HEK293 (cell line): ENCODE data around the gene AGAP1.

Source experiments
- CTCF ChIA-PET: fragments of 350-600 bp; formaldehyde crosslinking; extraction: SDS; loops from one replicate; lab custom pipeline; 2021; ENCODE audit warnings: antibody characterized with exemption; lab: Yijun Ruan, JAX
- POLR2A ChIA-PET: fragments of 300-600 bp; formaldehyde crosslinking; extraction: SDS; loops from one replicate; lab custom pipeline; 2020; ENCODE audit warnings: antibody characterized with exemption, inconsistent platforms; lab: Yijun Ruan, JAX
- H3K27ac ChIP-seq: fragments of 200-500 bp; sonication (Bioruptor generic); 2 replicates; pipeline ENCODE4 v1.5.1; 2014; ENCODE audit warnings: low read depth, low read length, control low read depth, inconsistent platforms; ENCODE audit errors: extremely low read depth
- H3K36me3 ChIP-seq, 2 experiments: fragments of 200-500 bp in 1 of 2; sonication (Bioruptor generic) in 1 of 2; 1 replicate in 1 of 2; 2 replicates in 1 of 2; pipeline ENCODE4 v1.5.1; 2014 to 2017; ENCODE audit warnings: inconsistent platforms in 2 of 2, low read length in 2 of 2; ENCODE audit not compliant: control insufficient read depth in 2 of 2, insufficient read depth in 1 of 2
- H3K4me1 ChIP-seq: fragments of 200-500 bp; sonication (Bioruptor generic); 2 replicates; pipeline ENCODE4 v1.5.1; 2014; ENCODE audit warnings: mild to moderate bottlenecking, low read length, inconsistent platforms; ENCODE audit not compliant: control insufficient read depth, insufficient read depth
- H3K4me3 ChIP-seq: 2 replicates; pipeline ENCODE4 v1.5.1; 2011; ENCODE audit warnings: low read depth, mild to moderate bottlenecking, control low read depth, low read length, moderate library complexity
- H3K9me3 ChIP-seq: fragments of 200-500 bp; sonication (Bioruptor generic); 2 replicates; pipeline ENCODE4 v1.5.1; 2014; ENCODE audit warnings: low read depth, low read length, inconsistent platforms; ENCODE audit not compliant: control insufficient read depth, insufficient read depth
- GLIS1 ChIP-seq: fragments of 450-650 bp; formaldehyde crosslinking; IDR thresholded peaks from 2 replicates; pipeline ENCODE4 v1.5.1; 2016; ENCODE audit warnings: missing biosample characterization, missing genetic modification characterization
- IKZF3 ChIP-seq: fragments of 450-650 bp; IDR thresholded peaks from 2 replicates; pipeline ENCODE4 v1.5.0; 2018; ENCODE audit warnings: missing biosample characterization, mild to moderate bottlenecking, missing genetic modification characterization, moderate library complexity
- SP2 ChIP-seq: fragments of 450-650 bp; formaldehyde crosslinking; IDR thresholded peaks from 2 replicates; pipeline ENCODE4 v1.5.1; 2016; ENCODE audit warnings: missing biosample characterization, missing genetic modification characterization
- TCF7L2 ChIP-seq: IDR thresholded peaks from 2 replicates; pipeline ENCODE4 v1.6.1; 2011; ENCODE audit warnings: low read depth, mild to moderate bottlenecking, inconsistent platforms, low read length, moderate library complexity, borderline replicate concordance
- TRIM28 ChIP-seq: IDR thresholded peaks from 2 replicates; pipeline ENCODE4 v1.6.1; 2011; ENCODE audit warnings: low read length, control low read depth, borderline replicate concordance
- ZFP3 ChIP-seq: fragments of 450-650 bp; formaldehyde crosslinking; IDR thresholded peaks from 2 replicates; pipeline ENCODE4 v1.5.1; 2016; ENCODE audit warnings: low read depth, missing biosample characterization, missing genetic modification characterization
- ZIC2 ChIP-seq: fragments of 450-650 bp; formaldehyde crosslinking; IDR thresholded peaks from 2 replicates; pipeline ENCODE4 v1.5.1; 2016; ENCODE audit warnings: missing biosample characterization, missing genetic modification characterization
- ZNF10 ChIP-seq: fragments of 450-650 bp; formaldehyde crosslinking; IDR thresholded peaks from 2 replicates; pipeline ENCODE4 v1.5.1; 2017; ENCODE audit warnings: missing biosample characterization, missing genetic modification characterization
- ZNF138 ChIP-seq: fragments of 450-650 bp; formaldehyde crosslinking; IDR thresholded peaks from 2 replicates; pipeline ENCODE4 v1.5.1; 2016; ENCODE audit warnings: missing biosample characterization, missing genetic modification characterization, borderline replicate concordance
- ZNF146 ChIP-seq: fragments of 450-650 bp; formaldehyde crosslinking; IDR thresholded peaks from 2 replicates; pipeline ENCODE4 v1.5.1; 2016; ENCODE audit warnings: missing biosample characterization, missing genetic modification characterization
- ZNF16 ChIP-seq: fragments of 450-650 bp; formaldehyde crosslinking; IDR thresholded peaks from 2 replicates; pipeline ENCODE4 v1.5.1; 2016; ENCODE audit warnings: low read depth, missing biosample characterization, missing genetic modification characterization
- ZNF302 ChIP-seq: fragments of 450-650 bp; formaldehyde crosslinking; IDR thresholded peaks from 2 replicates; pipeline ENCODE4 v1.5.1; 2016; ENCODE audit warnings: missing biosample characterization, missing genetic modification characterization, low read depth
- ZNF350 ChIP-seq: fragments of 450-650 bp; formaldehyde crosslinking; IDR thresholded peaks from 2 replicates; pipeline ENCODE4 v1.5.0; 2017; ENCODE audit warnings: missing biosample characterization, mild to moderate bottlenecking, missing genetic modification characterization
- ZNF394 ChIP-seq: fragments of 450-650 bp; formaldehyde crosslinking; IDR thresholded peaks from 2 replicates; pipeline ENCODE4 v1.5.1; 2016; ENCODE audit warnings: missing biosample characterization, missing genetic modification characterization, mild to moderate bottlenecking, moderate library complexity, borderline replicate concordance
- ZNF426 ChIP-seq: fragments of 450-650 bp; formaldehyde crosslinking; IDR thresholded peaks from 2 replicates; pipeline ENCODE4 v1.5.1; 2017; ENCODE audit warnings: missing biosample characterization, missing genetic modification characterization, mild to moderate bottlenecking, inconsistent platforms, moderate library complexity
- ZNF571 ChIP-seq: fragments of 450-650 bp; formaldehyde crosslinking; IDR thresholded peaks from 2 replicates; pipeline ENCODE4 v1.5.0; 2017; ENCODE audit warnings: missing biosample characterization, missing genetic modification characterization
- ZNF623 ChIP-seq: fragments of 450-650 bp; formaldehyde crosslinking; IDR thresholded peaks from 2 replicates; pipeline ENCODE4 v1.5.1; 2016; ENCODE audit warnings: missing biosample characterization, missing genetic modification characterization
- ZNF660 ChIP-seq: fragments of 450-650 bp; IDR thresholded peaks from 2 replicates; pipeline ENCODE4 v1.5.1; 2018; ENCODE audit warnings: missing biosample characterization, mild to moderate bottlenecking, missing genetic modification characterization
- ZNF664 ChIP-seq: fragments of 450-650 bp; formaldehyde crosslinking; IDR thresholded peaks from 2 replicates; pipeline ENCODE4 v1.5.1; 2016; ENCODE audit warnings: missing biosample characterization, missing genetic modification characterization
- TF ChIP-seq, protein P1 (sequence below): fragments of 450-650 bp; formaldehyde crosslinking; IDR thresholded peaks from 2 replicates; pipeline ENCODE4 v1.5.1; 2016; ENCODE audit warnings: missing biosample characterization, missing genetic modification characterization
- TF ChIP-seq, protein P2 (sequence below): fragments of 450-650 bp; formaldehyde crosslinking; IDR thresholded peaks from 2 replicates; pipeline ENCODE4 v1.5.1; 2016; ENCODE audit warnings: missing biosample characterization, missing genetic modification characterization

Gene AGAP1

DNA sequence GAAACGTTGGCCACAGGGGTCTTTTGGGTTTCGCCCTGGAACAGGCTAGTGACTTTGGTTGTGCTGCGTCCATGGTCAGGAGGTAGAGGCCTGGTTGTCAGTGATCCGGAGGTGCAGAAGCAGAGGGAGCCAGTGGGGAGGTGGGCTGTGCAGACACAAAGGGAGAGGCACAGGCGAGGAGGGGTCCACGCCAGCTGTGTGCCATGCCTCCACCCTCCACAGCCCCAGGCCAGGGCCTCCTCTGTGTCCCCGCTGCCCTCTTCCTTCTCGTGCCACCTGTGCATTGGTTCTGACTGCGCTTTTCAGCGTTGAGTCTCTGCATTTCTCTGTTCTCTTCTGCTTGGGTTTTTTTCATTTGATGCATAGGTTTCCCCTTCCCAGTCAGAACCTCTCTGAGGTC, 553.3 kb downstream of the AGAP1 start (continued):
- TF ChIP-seq TRIM28 (no peak), ZNF571 (tag by site-specific recombination) (no peak), ZNF16 (no peak), ZNF10 (no peak), ZNF394 (tag by site-specific recombination) (no peak), ZIC2 (tag by site-specific recombination) (no peak)

DNA sequence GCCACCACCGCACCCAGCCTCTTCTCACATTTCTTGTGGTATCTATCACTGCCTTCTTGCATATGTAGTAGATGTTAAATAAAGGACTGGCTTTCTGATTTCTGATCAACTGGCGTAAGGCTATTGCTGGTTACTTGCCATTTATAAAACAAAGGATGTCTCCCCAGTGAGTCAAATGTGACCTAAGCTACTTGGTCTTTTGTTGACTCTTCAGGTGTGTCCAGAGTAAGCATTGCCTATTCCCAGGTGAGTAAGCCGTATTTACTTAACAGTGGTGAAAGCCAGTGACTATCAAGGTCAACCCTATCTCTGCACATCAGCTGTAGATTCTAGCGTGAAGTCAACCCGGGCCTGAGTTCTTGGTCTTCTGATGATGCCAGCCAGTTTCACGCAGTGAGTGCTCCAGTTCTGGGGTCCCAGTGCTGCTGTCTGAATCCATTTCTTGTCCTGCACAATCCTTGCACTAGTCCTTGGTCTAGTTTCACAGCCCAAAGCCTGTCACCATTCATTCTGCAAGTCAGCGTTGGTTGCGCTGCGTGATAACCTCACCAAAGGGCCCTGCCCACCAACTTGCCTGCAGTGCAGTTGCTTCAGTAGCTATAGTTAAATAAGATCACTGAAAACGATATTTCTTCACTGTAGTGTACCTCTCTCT, 554.2 kb downstream of the AGAP1 start:
- POLR2A ChIA-PET: no interaction called here

DNA sequence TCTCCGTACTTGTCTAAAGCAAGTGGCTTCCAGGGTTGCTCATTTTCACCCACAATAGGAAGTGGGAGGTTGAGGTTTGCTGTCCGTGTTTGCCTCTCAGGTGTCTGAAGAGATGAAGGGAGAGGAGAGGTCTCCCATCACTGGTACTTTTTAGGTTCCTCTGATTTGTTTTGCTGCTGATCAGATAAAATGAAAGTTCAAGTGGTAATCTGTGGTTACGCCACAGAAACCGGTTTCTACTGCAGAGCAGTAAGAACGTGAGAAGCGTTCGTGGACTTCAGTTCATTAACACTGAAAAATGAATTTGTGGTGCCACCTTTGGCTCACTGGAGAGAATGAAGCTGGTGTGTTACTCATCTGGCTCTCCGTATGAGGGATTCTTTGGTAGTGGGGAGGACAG, 556.1 kb downstream of the AGAP1 start:
- Histone ChIP-seq H3K9me3 (no peaks in the 10 kb centered on the region), H3K4me3 (no peak overlapping the region), H3K36me3 (peaks cover 0 to 18% of the 10 kb centered on the region in 2 experiments; a peak in 1 of 3 replicates), H3K27ac (no peak overlapping the region), H3K4me1 (no peaks in the 10 kb centered on the region)
- CTCF ChIA-PET: interaction anchor here (0.7 to 1.7 kb wide), 3 partner anchors 16 to 214 kb away, joined by 3 to 4 read pairs (median 3); no protein-coding TSS in a partner anchor
- TF ChIP-seq, protein P1, sequence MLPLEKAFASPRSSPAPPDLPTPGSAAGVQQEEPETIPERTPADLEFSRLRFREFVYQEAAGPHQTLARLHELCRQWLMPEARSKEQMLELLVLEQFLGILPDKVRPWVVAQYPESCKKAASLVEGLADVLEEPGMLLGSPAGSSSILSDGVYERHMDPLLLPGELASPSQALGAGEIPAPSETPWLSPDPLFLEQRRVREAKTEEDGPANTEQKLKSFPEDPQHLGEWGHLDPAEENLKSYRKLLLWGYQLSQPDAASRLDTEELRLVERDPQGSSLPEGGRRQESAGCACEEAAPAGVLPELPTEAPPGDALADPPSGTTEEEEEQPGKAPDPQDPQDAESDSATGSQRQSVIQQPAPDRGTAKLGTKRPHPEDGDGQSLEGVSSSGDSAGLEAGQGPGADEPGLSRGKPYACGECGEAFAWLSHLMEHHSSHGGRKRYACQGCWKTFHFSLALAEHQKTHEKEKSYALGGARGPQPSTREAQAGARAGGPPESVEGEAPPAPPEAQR: no peak
- TF ChIP-seq GLIS1 (tag by site-specific recombination): no peak
- no peak for TF ChIP-seq ZNF623 (tag by site-specific recombination)
- POLR2A ChIA-PET: no interaction called here

More for the DNA sequence above, 554.2 kb downstream of the AGAP1 start:
- H3K27ac ChIP-seq: no peak overlapping the region
- CTCF ChIA-PET: interaction anchor here (2.4 kb wide), 1 partner anchor 268 kb away, joined by 8 read pairs; no protein-coding TSS in a partner anchor
- TF ChIP-seq, protein P2, sequence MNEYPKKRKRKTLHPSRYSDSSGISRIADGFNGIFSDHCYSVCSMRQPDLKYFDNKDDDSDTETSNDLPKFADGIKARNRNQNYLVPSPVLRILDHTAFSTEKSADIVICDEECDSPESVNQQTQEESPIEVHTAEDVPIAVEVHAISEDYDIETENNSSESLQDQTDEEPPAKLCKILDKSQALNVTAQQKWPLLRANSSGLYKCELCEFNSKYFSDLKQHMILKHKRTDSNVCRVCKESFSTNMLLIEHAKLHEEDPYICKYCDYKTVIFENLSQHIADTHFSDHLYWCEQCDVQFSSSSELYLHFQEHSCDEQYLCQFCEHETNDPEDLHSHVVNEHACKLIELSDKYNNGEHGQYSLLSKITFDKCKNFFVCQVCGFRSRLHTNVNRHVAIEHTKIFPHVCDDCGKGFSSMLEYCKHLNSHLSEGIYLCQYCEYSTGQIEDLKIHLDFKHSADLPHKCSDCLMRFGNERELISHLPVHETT: no peak
- no peak for TF ChIP-seq ZNF302 (tag by site-specific recombination)
- no peak for TF ChIP-seq TRIM28
- no peak for TF ChIP-seq ZFP3 (tag by site-specific recombination)
- H3K4me3 ChIP-seq: no peak overlapping the region
- no peaks in the 10 kb centered on the region for H3K4me1 ChIP-seq
- no peaks in the 10 kb centered on the region for H3K9me3 ChIP-seq
- H3K36me3 ChIP-seq: peaks cover 0 to 18% of the 10 kb centered on the region in 2 experiments; a peak in 1 of 3 replicates

DNA sequence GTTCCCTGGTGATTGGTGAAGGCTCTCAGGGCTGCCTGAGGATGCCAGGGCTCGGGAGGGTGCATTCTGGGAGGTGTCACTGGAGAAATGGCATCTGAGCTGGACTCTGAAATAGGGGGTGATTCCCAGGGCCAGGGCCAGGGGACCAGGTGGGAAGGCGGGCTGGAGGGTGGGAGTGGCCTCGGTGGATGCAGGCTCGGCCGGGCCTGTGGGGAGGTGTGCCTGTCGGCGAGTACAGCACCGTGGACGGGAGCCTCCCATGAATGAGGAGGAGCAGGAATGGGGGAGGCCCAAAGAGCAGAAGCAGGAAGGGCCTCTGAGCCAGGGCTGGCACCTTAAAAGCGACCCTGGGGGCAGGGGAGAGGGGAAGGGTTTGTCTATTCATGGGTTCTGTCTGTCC, 557.5 kb downstream of the AGAP1 start:
- Histone ChIP-seq H3K4me3 (no peak overlapping the region), H3K4me1 (no peaks in the 10 kb centered on the region), H3K36me3 (peaks cover 0 to 18% of the 10 kb centered on the region in 2 experiments; a peak in 1 of 3 replicates), H3K27ac (no peak overlapping the region), H3K9me3 (no peaks in the 10 kb centered on the region)
- POLR2A ChIA-PET: no interaction called here
- TF ChIP-seq SP2 (tag by site-specific recombination) (no peak), ZNF660 (tag by site-specific recombination) (no peak), ZNF138 (tag by site-specific recombination) (no peak), ZNF146 (tag by site-specific recombination) (no peak), ZNF350 (no peak), TCF7L2 (no peak), ZNF426 (no peak), IKZF3 (tag by site-specific recombination) (no peak), ZNF664 (tag by site-specific recombination) (no peak)
- CTCF ChIA-PET: no interaction called here
